GM19238 (cell line): ENCODE measurements around the gene FARP1.
"Not testable (repeated sequence)": the region's sequence is repeated elsewhere in the genome, so short reads cannot be mapped to it uniquely, and the experiment has no call there.

Source experiments
- DNase-seq: peaks from one replicate; pipeline ENCODE4 v3.0.0; 2011; ENCODE audit warnings: low spot score; ENCODE audit not compliant: insufficient read length

The FARP1 gene

GRCh38 chr13:98262292-98262691 lies 119.4 kb downstream of the FARP1 start:
- no peak for DNase-seq

- no peak for DNase-seq
These were observed 120.9 kb downstream of the FARP1 start for GRCh38 chr13:98263841-98264240.

GRCh38 chr13:98264877-98265276 lies 122.0 kb downstream of the FARP1 start:
- DNase-seq: no peak

GRCh38 chr13:98265692-98266551 lies 123.0 kb downstream of the FARP1 start:
- DNase-seq: no peak

- DNase-seq: no peak
These were observed 124.4 kb downstream of the FARP1 start for GRCh38 chr13:98267080-98267912.

- DNase-seq: no peak
These were observed 126.5 kb downstream of the FARP1 start for GRCh38 chr13:98269386-98269785.

GRCh38 chr13:98270819-98271218 lies 127.9 kb downstream of the FARP1 start:
- DNase-seq: no peak

GRCh38 chr13:98271646-98272045 lies 128.8 kb downstream of the FARP1 start:
- DNase-seq: not testable (repeated sequence)

GRCh38 chr13:98272549-98272948 lies 129.7 kb downstream of the FARP1 start:
- DNase-seq: no peak

- no peak for DNase-seq
These were observed 130.4 kb downstream of the FARP1 start for GRCh38 chr13:98273067-98273823.

GRCh38 chr13:98273824-98274742 lies 131.2 kb downstream of the FARP1 start:
- no peak for DNase-seq

GRCh38 chr13:98274921-98275487 lies 132.1 kb downstream of the FARP1 start:
- DNase-seq: no peak

GRCh38 chr13:98275681-98276171 lies 132.8 kb downstream of the FARP1 start:
- DNase-seq: no peak

- DNase-seq: no peak
These were observed 133.6 kb downstream of the FARP1 start for GRCh38 chr13:98276486-98276885.

- DNase-seq: no peak
These were observed 135.3 kb downstream of the FARP1 start for GRCh38 chr13:98278068-98278724.

GRCh38 chr13:98279473-98280175 lies 136.7 kb downstream of the FARP1 start:
- DNase-seq: no peak

- DNase-seq: no peak
These were observed 137.2 kb downstream of the FARP1 start for GRCh38 chr13:98280176-98280510.

- DNase-seq: no peak
These were observed 141.8 kb downstream of the FARP1 start for GRCh38 chr13:98284679-98285078.

- no peak for DNase-seq
These were observed 142.4 kb downstream of the FARP1 start for GRCh38 chr13:98285317-98285716.
